Endothelial cell of umbilical vein (primary cell): Measurements from ENCODE around the gene RBM33. TPM values are rescaled to one million over a fixed set of nuclear protein-coding genes. Genes with fewer than 3 reads are reported as not detected.

Source experiments
- BruUV-seq: library from RNA; stranded (reverse); fragments of 400-500 nt; replicated peaks from 2 replicates; lab custom pipeline; 2021; lab: Mats Ljungman, UMichigan
- CTCF ChIA-PET: fragments of 300-600, 350-600 bp; sonication (Branson Sonifier 250); formaldehyde crosslinking; loops from one replicate; lab custom pipeline; 2021; ENCODE audit warnings: antibody characterized with exemption, inconsistent platforms; lab: Charles Lee
- POLR2A ChIA-PET: fragments of 300-600, 350-600 bp; sonication (Branson Sonifier 250); formaldehyde crosslinking; loops from one replicate; lab custom pipeline; 2021; ENCODE audit warnings: antibody characterized with exemption, inconsistent platforms; lab: Charles Lee
- DNase-seq: peaks from one replicate; pipeline ENCODE4 v3.0.0-alpha.2; 2011; ENCODE audit warnings: low read depth, low spot score
- FAIRE-seq: peaks from 2 replicates; lab custom pipeline; 2011; peaks lifted over from hg19 to GRCh38; lab: Jason Lieb, UNC
- H2AFZ ChIP-seq: 2 replicates; pipeline ENCODE4 v1.6.0; 2012; ENCODE audit warnings: low read depth, low read length, control low read depth, inconsistent platforms
- H3K27ac ChIP-seq: 2 replicates; pipeline ENCODE4 v1.5.1; 2011; ENCODE audit warnings: low read depth, mild to moderate bottlenecking, control low read depth, low read length, moderate library complexity; ENCODE audit not compliant: insufficient read depth
- H3K27me3 ChIP-seq, 2 experiments: 2 replicates each; pipeline versions ENCODE4 v1.6.0 to v1.6.1; 2011; ENCODE audit warnings: low read length in 2 of 2, mixed read lengths in 1 of 2; ENCODE audit not compliant: control insufficient read depth in 2 of 2, insufficient read depth in 2 of 2
- H3K36me3 ChIP-seq, 2 experiments: 2 replicates in 1 of 2; 3 replicates in 1 of 2; pipeline ENCODE4 v1.5.1; 2011; ENCODE audit warnings: low read length in 2 of 2, mild to moderate bottlenecking in 1 of 2, moderate library complexity in 1 of 2; ENCODE audit not compliant: control insufficient read depth in 2 of 2, insufficient read depth in 2 of 2; ENCODE audit errors: extremely low read depth in 1 of 2
- H3K4me1 ChIP-seq: 3 replicates; pipeline ENCODE4 v1.5.1; 2011; ENCODE audit warnings: mild to moderate bottlenecking, low read length; ENCODE audit not compliant: control insufficient read depth, insufficient read depth; ENCODE audit errors: extremely low read depth
- H3K4me2 ChIP-seq: 2 replicates; pipeline ENCODE4 v1.6.1; 2011; ENCODE audit warnings: low read length, control low read depth, mixed read lengths; ENCODE audit not compliant: insufficient read depth
- H3K4me3 ChIP-seq, 3 experiments: fragments of 200-600 bp in 1 of 3; sonication (generic), shearing (Covaris generic) in 1 of 3; replicated peaks in 1 of 3; 2 replicates each; pipeline ENCODE4 v1.5.1; 2011 to 2016; ENCODE audit warnings: control low read depth in 3 of 3, low read length in 3 of 3, mild to moderate bottlenecking in 2 of 3, inconsistent platforms in 1 of 3, low read depth in 1 of 3, moderate library complexity in 1 of 3; ENCODE audit not compliant: insufficient read depth in 1 of 3
- H3K79me2 ChIP-seq: 2 replicates; pipeline ENCODE4 v1.6.0; 2012; ENCODE audit warnings: low read length, inconsistent platforms; ENCODE audit not compliant: control insufficient read depth, insufficient read depth
- H3K9ac ChIP-seq: replicated peaks from 2 replicates; pipeline ENCODE3; 2011; ENCODE audit warnings: low read length, control low read depth; ENCODE audit not compliant: insufficient read depth; ENCODE audit errors: extremely low read depth
- H3K9me1 ChIP-seq: replicated peaks from 3 replicates; pipeline ENCODE4 v1.6.0; 2011; ENCODE audit warnings: mild to moderate bottlenecking, low read length; ENCODE audit not compliant: control insufficient read depth, insufficient read depth; ENCODE audit errors: extremely low read depth
- H3K9me3 ChIP-seq: replicated peaks from 2 replicates; pipeline ENCODE4 v1.5.1; 2012; ENCODE audit warnings: low read length, inconsistent platforms; ENCODE audit not compliant: control insufficient read depth, insufficient read depth
- H4K20me1 ChIP-seq: replicated peaks from 2 replicates; pipeline ENCODE3; 2011; ENCODE audit warnings: mild to moderate bottlenecking, low read length; ENCODE audit not compliant: control insufficient read depth, insufficient read depth; ENCODE audit errors: extremely low read depth
- CTCF ChIP-seq, 2 donors: IDR thresholded peaks; 1 replicate in 1 of 2; 2 replicates in 1 of 2; pipeline ENCODE4 v1.5.1; 2011; ENCODE audit warnings: low read length in 2 of 2, mild to moderate bottlenecking in 2 of 2, moderate library complexity in 2 of 2, control low read depth in 1 of 2, inconsistent platforms in 1 of 2, low read depth in 1 of 2; ENCODE audit not compliant: insufficient read depth in 1 of 2; ENCODE audit errors: extremely low read depth in 1 of 2
- EZH2 ChIP-seq: IDR thresholded peaks from 2 replicates; pipeline ENCODE4 v1.6.1; 2012; ENCODE audit warnings: borderline replicate concordance, low read depth, mild to moderate bottlenecking, moderate library complexity, low read length, inconsistent platforms; ENCODE audit not compliant: severe bottlenecking
- FOS ChIP-seq: IDR thresholded peaks from 2 replicates; pipeline ENCODE4 v1.6.1; 2011; ENCODE audit warnings: mild to moderate bottlenecking, low read length, moderate library complexity, borderline replicate concordance; ENCODE audit not compliant: insufficient read depth
- GATA2 ChIP-seq: IDR thresholded peaks from 2 replicates; pipeline ENCODE4 v1.7.0; 2011; ENCODE audit warnings: low read depth, mild to moderate bottlenecking, moderate library complexity, mixed read lengths, low read length; ENCODE audit not compliant: insufficient read length, insufficient read depth
- JUN ChIP-seq: IDR thresholded peaks from 2 replicates; pipeline ENCODE4 v1.6.1; 2011; ENCODE audit warnings: borderline replicate concordance, low read depth; ENCODE audit not compliant: insufficient read length, insufficient read depth
- MAX ChIP-seq: IDR thresholded peaks from 2 replicates; pipeline ENCODE4 v1.6.1; 2011; ENCODE audit not compliant: insufficient read depth, insufficient read length
- MYC ChIP-seq: IDR thresholded peaks from one replicate; pipeline ENCODE4 v1.6.1; 2011; ENCODE audit warnings: mild to moderate bottlenecking, low read depth, low read length
- POLR2A ChIP-seq: IDR thresholded peaks from 2 replicates; pipeline ENCODE4 v1.6.1; 2012; ENCODE audit warnings: low read depth, mild to moderate bottlenecking, control low read depth, low read length
- POLR2AphosphoS5 ChIP-seq: IDR thresholded peaks from 2 replicates; pipeline ENCODE4 v1.6.1; 2012; ENCODE audit warnings: low read depth, mild to moderate bottlenecking, control low read depth, low read length, moderate library complexity; ENCODE audit not compliant: insufficient read depth
- dilution Hi-C: fragments of 300-500 bp; cut with MboI; formaldehyde crosslinking; loops from one replicate; pipeline ENCODE4 v1.15.0; 2019; ENCODE audit warnings: low sequenced_read_pairs; ENCODE audit not compliant: extremely low pct_ligation_motif_present
- intact Hi-C: fragments of 100-400 bp; cut with micrococcal nuclease; formaldehyde crosslinking; loops from one replicate; pipeline ENCODE4 v1.10.0; 2022
- polyA plus RNA-seq, 4 experiments: library from polyadenylated mRNA; depleted of rRNA in 3 of 4; stranded (reverse) in 3 of 4; unstranded in 1 of 4; fragments of >200 nt; gene quantifications; 2 replicates each; pipeline versions ENCODE4 v1.2.1 to v1.2.3, GENCODE V29; 2011 to 2012; ENCODE audit warnings: missing spikeins in 1 of 4
- total RNA-seq: library from RNA; stranded (reverse); gene quantifications from 2 replicates; pipeline ENCODE4 v1.2.3, GENCODE V29; 2021

The RBM33 gene
- total and polyA plus RNA-seq, 2 donors (not counting 3 experiments of a cell fraction or from before 2014, with no cell fraction given), result 16.2 to 68.2 TPM

- Histone ChIP-seq H3K9ac (no peak overlapping the region), H3K27me3 (peaks cover 0 to 2% of the 10 kb centered on the region in 2 experiments), H4K20me1 (no peaks in the 10 kb centered on the region), H3K4me1 (no peaks in the 10 kb centered on the region), H3K27ac (no peak overlapping the region), H3K9me1 (no peaks in the 10 kb centered on the region), H3K4me3 (no peak overlapping the region), H3K36me3 (no peaks in the 10 kb centered on the region), H2AFZ (no peak overlapping the region), H3K79me2 (no peaks in the 10 kb centered on the region), H3K9me3 (no peaks in the 10 kb centered on the region), H3K4me2 (no peak overlapping the region)
- no peak for TF ChIP-seq GATA2
- no peak for TF ChIP-seq EZH2
- no peak for TF ChIP-seq FOS
- no peak for TF ChIP-seq JUN
- TF ChIP-seq MYC, result no peak
- TF ChIP-seq POLR2AphosphoS5, result no peak
- TF ChIP-seq CTCF (IDR thresholded peaks at IDR 0.05; ENCODE audit: extremely low read depth in 1 of 2, insufficient read depth in 1 of 2, low read depth in 1 of 2, low read length in 2 of 2), result no peak
- no peak for TF ChIP-seq MAX
- TF ChIP-seq POLR2A, result no peak
- BruUV-seq, result no TSS peak
- FAIRE-seq, result no peak
- dilution Hi-C loops, result no loop called here
- ChIA-PET CTCF (interaction anchor here (1.9 kb wide), 1 partner anchor 190 kb away, joined by 9 read pairs; no protein-coding TSS in a partner anchor), POLR2A (no interaction called here)
- no peak for DNase-seq
- intact Hi-C loops, result no loop called here
Measured at GRCh38 chr7:155789001-155789725, 144.7 kb downstream of the RBM33 start.
